NCI-H1417 treated with DMSO at 0.1 percent for 48 hours (cell line): ENCODE measurements around the gene KIF6.

Experiments used
- DNase-seq: peaks from one replicate; lab custom pipeline; 2025; lab: John Stamatoyannopoulos, UW

Gene KIF6

GRCh38 chr6:39343396-39343870 lies 381.8 kb downstream of the KIF6 start:
- DNase-seq = no peak

GRCh38 chr6:39342692-39343395 lies 382.4 kb downstream of the KIF6 start:
- DNase-seq = no peak

GRCh38 chr6:39341937-39342336 lies 383.3 kb downstream of the KIF6 start:
- no peak for DNase-seq

GRCh38 chr6:39341352-39341751 lies 383.9 kb downstream of the KIF6 start:
- no peak for DNase-seq

GRCh38 chr6:39339868-39340550 lies 385.2 kb downstream of the KIF6 start:
- no peak for DNase-seq

- DNase-seq = no peak
These were observed 385.9 kb downstream of the KIF6 start for GRCh38 chr6:39339096-39339867.

GRCh38 chr6:39338397-39338796 lies 386.8 kb downstream of the KIF6 start:
- DNase-seq = no peak

- DNase-seq = no peak
These were observed 389.2 kb downstream of the KIF6 start for GRCh38 chr6:39335780-39336545.

- no peak for DNase-seq
These were observed 391.4 kb downstream of the KIF6 start for GRCh38 chr6:39333644-39334438.

- no peak for DNase-seq
These were observed 394.7 kb downstream of the KIF6 start for GRCh38 chr6:39330476-39330875.

GRCh38 chr6:39330057-39330456 lies 395.2 kb downstream of the KIF6 start:
- no peak for DNase-seq

GRCh38 chr6:39328066-39328465 lies 397.1 kb downstream of the KIF6 start:
- no peak for DNase-seq

- DNase-seq = no peak
These were observed 397.7 kb downstream of the KIF6 start for GRCh38 chr6:39327507-39327906.

GRCh38 chr6:39322306-39322850 lies 402.8 kb downstream of the KIF6 start, which contains the start of gene KCNK16:
Gene KCNK16, minus strand, starts transcription at chr6:39322702. Its CDS starts 162 bp downstream, at chr6:39322540.
- no peak for DNase-seq

- DNase-seq = no peak
These were observed 403.4 kb downstream of the KIF6 start for GRCh38 chr6:39321761-39322160.

- DNase-seq = no peak
These were observed 404.7 kb downstream of the KIF6 start for GRCh38 chr6:39320363-39320984.

- no peak for DNase-seq
These were observed 405.4 kb downstream of the KIF6 start for GRCh38 chr6:39319621-39320362.

GRCh38 chr6:39317256-39317655 lies 408.0 kb downstream of the KIF6 start:
- DNase-seq = no peak

GRCh38 chr6:39314273-39314795 lies 410.9 kb downstream of the KIF6 start, which contains the start of gene KCNK17:
Gene KCNK17, minus strand, starts transcription at chr6:39314419. Its CDS starts 99 bp downstream, at chr6:39314320.
- no peak for DNase-seq
